OCI-LY1 (cell line): ENCODE measurements around the gene FMN2.

Source experiments
- EZH2 ChIP-seq: fragments of 200-600 bp; sonication (generic), shearing (Covaris generic); IDR thresholded peaks from 2 replicates; pipeline ENCODE4 v1.8.0; 2017; ENCODE audit warnings: borderline replicate concordance, mixed run types, mild to moderate bottlenecking, antibody characterized with exemption, low read length, moderate library complexity, mixed read lengths
- TF ChIP-seq, protein P1 (sequence below): fragments of 200-600 bp; sonication (generic), shearing (Covaris generic); IDR thresholded peaks from 2 replicates; pipeline ENCODE4 v1.5.1; 2017; ENCODE audit warnings: mild to moderate bottlenecking, antibody characterized with exemption, low read length, moderate library complexity, mixed read lengths

DNA sequence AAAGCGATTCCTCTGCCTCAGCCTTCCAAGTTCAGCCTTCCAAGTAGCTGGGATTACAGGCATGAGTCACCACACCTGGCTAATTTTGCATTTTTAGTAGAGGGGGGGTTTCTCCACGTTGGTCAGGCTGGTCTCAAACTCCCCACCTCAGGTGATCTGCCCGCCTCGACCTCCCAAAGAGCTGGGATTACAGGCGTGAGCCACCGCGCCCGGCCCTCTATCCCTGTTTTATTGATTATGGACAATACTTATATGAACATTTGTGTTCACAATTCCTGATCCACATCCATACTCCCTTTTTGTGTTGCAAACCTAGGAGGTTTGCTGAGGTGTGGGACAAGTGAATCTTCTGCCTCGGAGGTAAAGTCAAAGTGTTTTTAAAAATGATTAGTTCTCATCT, 275.0 kb downstream of the FMN2 start:
- TF ChIP-seq, protein P1, sequence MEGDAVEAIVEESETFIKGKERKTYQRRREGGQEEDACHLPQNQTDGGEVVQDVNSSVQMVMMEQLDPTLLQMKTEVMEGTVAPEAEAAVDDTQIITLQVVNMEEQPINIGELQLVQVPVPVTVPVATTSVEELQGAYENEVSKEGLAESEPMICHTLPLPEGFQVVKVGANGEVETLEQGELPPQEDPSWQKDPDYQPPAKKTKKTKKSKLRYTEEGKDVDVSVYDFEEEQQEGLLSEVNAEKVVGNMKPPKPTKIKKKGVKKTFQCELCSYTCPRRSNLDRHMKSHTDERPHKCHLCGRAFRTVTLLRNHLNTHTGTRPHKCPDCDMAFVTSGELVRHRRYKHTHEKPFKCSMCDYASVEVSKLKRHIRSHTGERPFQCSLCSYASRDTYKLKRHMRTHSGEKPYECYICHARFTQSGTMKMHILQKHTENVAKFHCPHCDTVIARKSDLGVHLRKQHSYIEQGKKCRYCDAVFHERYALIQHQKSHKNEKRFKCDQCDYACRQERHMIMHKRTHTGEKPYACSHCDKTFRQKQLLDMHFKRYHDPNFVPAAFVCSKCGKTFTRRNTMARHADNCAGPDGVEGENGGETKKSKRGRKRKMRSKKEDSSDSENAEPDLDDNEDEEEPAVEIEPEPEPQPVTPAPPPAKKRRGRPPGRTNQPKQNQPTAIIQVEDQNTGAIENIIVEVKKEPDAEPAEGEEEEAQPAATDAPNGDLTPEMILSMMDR: no peak
- no peak for TF ChIP-seq EZH2
